Adrenal gland (tissue), 5 donors: ENCODE data around the gene LRRIQ1.

ENCODE experiments used
- POLR2A ChIP-seq, 2 donors: fragments of 450-650 bp; IDR thresholded peaks; one replicate each; pipeline ENCODE4 v1.6.1; 2017; ENCODE audit warnings: antibody characterized with exemption in 2 of 2, mild to moderate bottlenecking in 2 of 2, moderate library complexity in 1 of 2
- TF ChIP-seq, protein P1 (sequence below), 6 experiments: fragments of 450-650 bp in 4 of 6; fragments of 200-600 bp in 2 of 6; sonication (generic) in 1 of 6; IDR thresholded peaks; 1 replicate in 5 of 6; 2 replicates in 1 of 6; pipeline versions ENCODE4 v1.5.1 to v1.8.0; 2016 to 2021; ENCODE audit warnings: antibody characterized with exemption in 6 of 6, mild to moderate bottlenecking in 2 of 6, moderate library complexity in 1 of 6
- donor health status: DM: no; HTN: no; CAD: no.

DNA sequence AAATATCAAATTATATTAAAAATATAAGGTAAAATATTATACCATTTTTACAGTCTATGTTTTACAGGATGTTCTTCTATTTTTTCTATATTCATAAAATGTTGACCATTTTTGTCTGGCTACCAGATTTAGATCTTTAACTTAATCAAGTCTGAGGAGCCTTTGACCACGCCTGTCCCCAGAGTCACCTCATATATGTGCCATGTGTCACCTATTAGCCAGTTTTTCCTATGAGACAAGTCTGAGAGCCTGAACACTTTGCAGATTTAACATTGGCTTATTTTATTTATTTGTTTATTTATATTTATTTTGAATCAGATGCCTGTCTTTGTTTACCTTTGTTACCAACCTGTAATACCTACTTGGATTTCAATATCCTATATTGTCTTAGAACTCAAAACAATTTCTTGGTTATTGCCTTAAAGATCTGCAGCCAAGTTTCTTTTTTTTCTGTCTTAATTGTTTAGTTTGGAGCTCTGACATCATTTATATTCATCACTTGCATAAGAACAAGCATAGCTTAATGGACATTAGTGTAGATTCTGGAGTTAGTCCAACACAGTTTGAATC lies 127.7 kb downstream of the LRRIQ1 start:
- TF ChIP-seq, protein P1, sequence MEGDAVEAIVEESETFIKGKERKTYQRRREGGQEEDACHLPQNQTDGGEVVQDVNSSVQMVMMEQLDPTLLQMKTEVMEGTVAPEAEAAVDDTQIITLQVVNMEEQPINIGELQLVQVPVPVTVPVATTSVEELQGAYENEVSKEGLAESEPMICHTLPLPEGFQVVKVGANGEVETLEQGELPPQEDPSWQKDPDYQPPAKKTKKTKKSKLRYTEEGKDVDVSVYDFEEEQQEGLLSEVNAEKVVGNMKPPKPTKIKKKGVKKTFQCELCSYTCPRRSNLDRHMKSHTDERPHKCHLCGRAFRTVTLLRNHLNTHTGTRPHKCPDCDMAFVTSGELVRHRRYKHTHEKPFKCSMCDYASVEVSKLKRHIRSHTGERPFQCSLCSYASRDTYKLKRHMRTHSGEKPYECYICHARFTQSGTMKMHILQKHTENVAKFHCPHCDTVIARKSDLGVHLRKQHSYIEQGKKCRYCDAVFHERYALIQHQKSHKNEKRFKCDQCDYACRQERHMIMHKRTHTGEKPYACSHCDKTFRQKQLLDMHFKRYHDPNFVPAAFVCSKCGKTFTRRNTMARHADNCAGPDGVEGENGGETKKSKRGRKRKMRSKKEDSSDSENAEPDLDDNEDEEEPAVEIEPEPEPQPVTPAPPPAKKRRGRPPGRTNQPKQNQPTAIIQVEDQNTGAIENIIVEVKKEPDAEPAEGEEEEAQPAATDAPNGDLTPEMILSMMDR (IDR thresholded peaks at IDR 0.05) = no peak
- TF ChIP-seq POLR2A (IDR thresholded peaks at IDR 0.05) = no peak
